CD4-positive, alpha-beta T cell (primary cell): Measurements from ENCODE around the gene LINC00237. TPM values are rescaled to one million over a fixed set of nuclear protein-coding genes. Genes with fewer than 3 reads are reported as not detected.

Experiments
- ATAC-seq: fragments of 200-7000 bp; cut with Tn5 transposase; one replicate; pipeline ENCODE4 v1.10.0; 2022; ENCODE audit warnings: mild to moderate bottlenecking; ENCODE audit not compliant: poor library complexity
- CTCF ChIA-PET: fragments of 350-600 bp; sonication (Branson Sonifier 250); formaldehyde crosslinking; loops from one replicate; lab custom pipeline; 2021; ENCODE audit warnings: antibody characterized with exemption, inconsistent platforms; lab: Charles Lee
- POLR2A ChIA-PET: fragments of 350-600 bp; sonication (Branson Sonifier 250); formaldehyde crosslinking; loops from one replicate; lab custom pipeline; 2021; ENCODE audit warnings: antibody characterized with exemption, inconsistent platforms; lab: Charles Lee
- DNase-seq, 14 experiments: peaks; one replicate each; pipeline ENCODE4 v3.0.0-alpha.2; 2013 to 2020; ENCODE audit warnings: mixed read lengths in 2 of 14
- H3K27ac ChIP-seq, 2 donors: one replicate each; pipeline versions ENCODE4 v1.5.1 to v1.7.0; 2013; ENCODE audit warnings: low read length in 2 of 2, low read depth in 1 of 2, mild to moderate bottlenecking in 1 of 2
- H3K27me3 ChIP-seq, 2 experiments: 1 replicate in 1 of 2; 2 replicates in 1 of 2; pipeline versions ENCODE4 v1.6.1 to v1.7.0; 2013; ENCODE audit warnings: low read length in 2 of 2, control low read depth in 1 of 2, mild to moderate bottlenecking in 1 of 2, moderate library complexity in 1 of 2; ENCODE audit not compliant: insufficient read depth in 2 of 2, control insufficient read depth in 1 of 2
- H3K36me3 ChIP-seq: one replicate; pipeline ENCODE4 v1.6.1; 2013; ENCODE audit warnings: low read length, control low read depth; ENCODE audit not compliant: insufficient read depth
- H3K4me1 ChIP-seq: one replicate; pipeline ENCODE4 v1.6.1; 2013; ENCODE audit warnings: low read length, control low read depth; ENCODE audit not compliant: insufficient read depth
- H3K4me3 ChIP-seq: one replicate; pipeline ENCODE4 v1.5.1; 2013; ENCODE audit warnings: mild to moderate bottlenecking, low read length, moderate library complexity
- H3K9me3 ChIP-seq, 2 experiments: 1 replicate in 1 of 2; 2 replicates in 1 of 2; pipeline versions ENCODE4 v1.6.1 to v1.7.0; 2013; ENCODE audit warnings: low read length in 2 of 2, mild to moderate bottlenecking in 2 of 2, control low read depth in 1 of 2, moderate library complexity in 1 of 2; ENCODE audit not compliant: control insufficient read depth in 1 of 2, insufficient read depth in 1 of 2
- H3K27ac Mint-ChIP-seq: one replicate; pipeline ENCODE4 v1.8.0; 2020; ENCODE audit warnings: mixed read lengths
- H3K27me3 Mint-ChIP-seq: one replicate; pipeline ENCODE4 v1.8.0; 2021; ENCODE audit warnings: mixed read lengths
- H3K36me3 Mint-ChIP-seq: one replicate; pipeline ENCODE4 v1.8.0; 2021; ENCODE audit warnings: low read depth, mixed read lengths
- H3K4me1 Mint-ChIP-seq: one replicate; pipeline ENCODE4 v1.8.0; 2021; ENCODE audit warnings: low read depth, mixed read lengths
- H3K4me3 Mint-ChIP-seq: one replicate; pipeline ENCODE4 v1.8.0; 2020; ENCODE audit warnings: mild to moderate bottlenecking, mixed read lengths
- H3K9me3 Mint-ChIP-seq: one replicate; pipeline ENCODE4 v1.8.0; 2020; ENCODE audit warnings: mixed read lengths
- CTCF ChIP-seq: fragments of 200-600 bp; IDR thresholded peaks from one replicate; pipeline ENCODE4 v1.8.0; 2022; ENCODE audit warnings: antibody characterized with exemption, mild to moderate bottlenecking
- intact Hi-C, 2 experiments: fragments of 100-400 bp; cut with DNase I in 1 of 2; cut with micrococcal nuclease in 1 of 2; formaldehyde crosslinking; loops; one replicate each; pipeline versions ENCODE4 v1.15.1 to v1.9.0; 2023 to 2025; cut with DNase I, micrococcal nuclease
- total RNA-seq, 174 experiments: library from RNA in 2 of 174; stranded (reverse) in 2 of 174; gene quantifications; one replicate each; pipeline ENCODE4 v1.2.3 and lab custom pipeline; 2021 to 2026

Gene LINC00237
- total RNA-seq, 2 experiments from 2014 or later, result not detected

GRCh38 chr20:21146215-21146614, 40.1 kb upstream of the LINC00237 start:
- H3K27ac Mint-ChIP-seq, result no peak overlapping the region
- ChIA-PET CTCF (no interaction called here), POLR2A (no interaction called here)
- H3K27me3 ChIP-seq, result no peaks in the 10 kb centered on the region
- DNase-seq (no peak), ATAC-seq (no peak)
- no peak overlapping the region for H3K4me3 ChIP-seq
- H3K9me3 ChIP-seq, result no peaks in the 10 kb centered on the region
- no peak for TF ChIP-seq CTCF
- intact Hi-C loops, result no loop called here
- H3K27me3 Mint-ChIP-seq, result no peaks in the 10 kb centered on the region
- H3K36me3 Mint-ChIP-seq, result peaks cover 52% of the 10 kb centered on the region
- H3K4me1 Mint-ChIP-seq, result no peaks in the 10 kb centered on the region
- no peaks in the 10 kb centered on the region for H3K4me1 ChIP-seq
- H3K9me3 Mint-ChIP-seq, result no peaks in the 10 kb centered on the region
- H3K4me3 Mint-ChIP-seq, result no peak overlapping the region
- peaks cover 11% of the 10 kb centered on the region for H3K36me3 ChIP-seq
- H3K27ac ChIP-seq, result no peak overlapping the region

GRCh38 chr20:21145424-21145823, 39.3 kb upstream of the LINC00237 start:
- ATAC-seq (no peak), DNase-seq (no peak)
- no peaks in the 10 kb centered on the region for H3K4me1 ChIP-seq
- peaks cover 12% of the 10 kb centered on the region for H3K36me3 ChIP-seq
- H3K36me3 Mint-ChIP-seq, result peaks cover 51% of the 10 kb centered on the region
- no peak for TF ChIP-seq CTCF
- CTCF ChIA-PET, result no interaction called here
- no peaks in the 10 kb centered on the region for H3K27me3 ChIP-seq
- H3K27me3 Mint-ChIP-seq, result no peaks in the 10 kb centered on the region
- POLR2A ChIA-PET, result no interaction called here
- H3K27ac ChIP-seq, result no peak overlapping the region
- no peaks in the 10 kb centered on the region for H3K9me3 ChIP-seq
- H3K4me3 ChIP-seq, result no peak overlapping the region
- H3K27ac Mint-ChIP-seq, result no peak overlapping the region
- H3K4me3 Mint-ChIP-seq, result no peak overlapping the region
- H3K9me3 Mint-ChIP-seq, result no peaks in the 10 kb centered on the region
- no peaks in the 10 kb centered on the region for H3K4me1 Mint-ChIP-seq
- intact Hi-C loops, result no loop called here

GRCh38 chr20:21143194-21143890, 37.2 kb upstream of the LINC00237 start:
- Histone ChIP-seq H3K27me3 (no peaks in the 10 kb centered on the region), H3K36me3 (peaks cover 19% of the 10 kb centered on the region), H3K4me1 (no peaks in the 10 kb centered on the region), H3K4me3 (no peak overlapping the region), H3K9me3 (no peaks in the 10 kb centered on the region), H3K27ac (no peak overlapping the region)
- Mint-ChIP-seq H3K27ac (no peak overlapping the region), H3K36me3 (peaks cover 56% of the 10 kb centered on the region), H3K9me3 (no peaks in the 10 kb centered on the region), H3K27me3 (no peaks in the 10 kb centered on the region), H3K4me3 (no peak overlapping the region), H3K4me1 (no peaks in the 10 kb centered on the region)
- intact Hi-C loops, result no loop called here
- no peak for DNase-seq
- CTCF ChIA-PET, result no interaction called here
- POLR2A ChIA-PET, result no interaction called here
- no peak for TF ChIP-seq CTCF
- no peak for ATAC-seq
